Naive thymus-derived CD4-positive, alpha-beta T cell (primary cell): ENCODE results near the gene PRC1. TPM values are rescaled to one million over a fixed set of nuclear protein-coding genes. Genes with fewer than 3 reads are reported as not detected.
A peak's percentile ranks its signal among the peaks of the same experiment; 100 is the strongest.

Source experiments
- ATAC-seq: fragments of 150-1000 bp; cut with Tn5 transposase; 2 replicates; pipeline ENCODE4 v1.10.0; 2021; ENCODE audit warnings: mild to moderate bottlenecking, moderate library complexity
- CTCF ChIA-PET: fragments of 350-600 bp; sonication (Branson Sonifier 250); formaldehyde crosslinking; loops from one replicate; lab custom pipeline; 2021; ENCODE audit warnings: antibody characterized with exemption; lab: Charles Lee
- POLR2A ChIA-PET: fragments of 350-600 bp; sonication (Branson Sonifier 250); formaldehyde crosslinking; loops from one replicate; lab custom pipeline; 2021; ENCODE audit warnings: antibody characterized with exemption, inconsistent platforms; lab: Charles Lee
- DNase-seq, 9 donors: peaks; one replicate each; pipeline versions ENCODE4 v3.0.0 to v3.0.0-alpha.2; 2020 to 2022; ENCODE audit warnings: mixed read lengths in 1 of 9
- H3K27ac ChIP-seq: one replicate; pipeline ENCODE4 v1.7.0; 2013; ENCODE audit warnings: mild to moderate bottlenecking, low read depth, low read length, moderate library complexity
- H3K27me3 ChIP-seq, 2 donors: one replicate each; pipeline ENCODE4 v1.7.0; 2013; ENCODE audit warnings: low read length in 2 of 2, mild to moderate bottlenecking in 2 of 2, moderate library complexity in 2 of 2; ENCODE audit not compliant: control insufficient read depth in 2 of 2, insufficient read depth in 2 of 2
- H3K36me3 ChIP-seq, 3 experiments: 1 replicate in 2 of 3; 2 replicates in 1 of 3; pipeline ENCODE4 v1.7.0; 2013; ENCODE audit warnings: low read length in 3 of 3, mild to moderate bottlenecking in 3 of 3, moderate library complexity in 1 of 3; ENCODE audit not compliant: insufficient read depth in 3 of 3, control insufficient read depth in 2 of 3
- H3K4me1 ChIP-seq, 2 donors: one replicate each; pipeline ENCODE4 v1.7.0; 2013; ENCODE audit warnings: low read length in 2 of 2, mild to moderate bottlenecking in 2 of 2, moderate library complexity in 1 of 2; ENCODE audit not compliant: control insufficient read depth in 2 of 2, insufficient read depth in 2 of 2
- H3K4me3 ChIP-seq: 2 replicates; pipeline ENCODE4 v1.7.0; 2013; ENCODE audit warnings: mild to moderate bottlenecking, low read length
- H3K9me3 ChIP-seq, 3 experiments: 1 replicate in 2 of 3; 2 replicates in 1 of 3; pipeline ENCODE4 v1.7.0; 2013; ENCODE audit warnings: low read length in 3 of 3; ENCODE audit not compliant: control insufficient read depth in 2 of 3
- H3K27ac Mint-ChIP-seq, 9 donors: one replicate each; pipeline ENCODE4 v1.8.0; 2020 to 2022; ENCODE audit warnings: mixed read lengths in 9 of 9, mild to moderate bottlenecking in 8 of 9, moderate library complexity in 5 of 9, inconsistent platforms in 2 of 9
- H3K27me3 Mint-ChIP-seq, 5 donors: one replicate each; pipeline ENCODE4 v1.8.0; 2021 to 2022; ENCODE audit warnings: mixed read lengths in 5 of 5, mild to moderate bottlenecking in 1 of 5
- H3K36me3 Mint-ChIP-seq, 5 donors: one replicate each; pipeline ENCODE4 v1.8.0; 2020 to 2022; ENCODE audit warnings: mixed read lengths in 5 of 5, mild to moderate bottlenecking in 3 of 5, inconsistent platforms in 1 of 5
- H3K4me1 Mint-ChIP-seq, 7 donors: one replicate each; pipeline ENCODE4 v1.8.0; 2020 to 2022; ENCODE audit warnings: mixed read lengths in 7 of 7, mild to moderate bottlenecking in 3 of 7, inconsistent platforms in 1 of 7
- H3K4me3 Mint-ChIP-seq, 10 donors: one replicate each; pipeline ENCODE4 v1.8.0; 2020 to 2022; ENCODE audit warnings: mild to moderate bottlenecking in 10 of 10, mixed read lengths in 10 of 10, moderate library complexity in 6 of 10, inconsistent platforms in 2 of 10
- H3K9me3 Mint-ChIP-seq, 11 donors: one replicate each; pipeline ENCODE4 v1.8.0; 2020 to 2022; ENCODE audit warnings: mixed read lengths in 11 of 11, mild to moderate bottlenecking in 4 of 11, inconsistent platforms in 1 of 11, moderate library complexity in 1 of 11
- intact Hi-C, 2 donors: fragments of 100-400 bp; cut with micrococcal nuclease; formaldehyde crosslinking; loops; one replicate each; pipeline ENCODE4 v1.15.1; 2023
- polyA plus RNA-seq, 2 donors: library from polyadenylated mRNA; unstranded; fragments of 300-500 nt; fragmentation: Illumina TruSeq; gene quantifications; one replicate each; pipeline ENCODE4 v1.2.3, GENCODE V29; 2021
- total RNA-seq, 6 experiments: library from RNA in 5 of 6; stranded (reverse) in 5 of 6; gene quantifications; 1 replicate in 5 of 6; 2 replicates in 1 of 6; pipeline ENCODE4 v1.2.3 and lab custom pipeline; 2021 to 2026

The PRC1 gene
- total and polyA plus RNA-seq, 7 experiments from 2014 or later = 0.47 to 98.9 (median 4.4) TPM

- no peaks in the 10 kb centered on the region for H3K27me3 Mint-ChIP-seq
- ChIA-PET CTCF (no interaction called here), POLR2A (interaction anchor here (0.6 kb wide), 1 partner anchor 19 kb away, joined by 3 read pairs; no protein-coding TSS in a partner anchor)
- peak overlapping the region; percentile 88 to 100 (median 97) for H3K27ac Mint-ChIP-seq
- peaks cover 0 to 9% (median 0%) of the 10 kb centered on the region in 3 experiments for H3K36me3 ChIP-seq
- intact Hi-C loops = loop anchor here (1.0 kb wide), 3 partner anchors 28 to 59 kb away; partner anchors contain the start of genes RCCD1 (in 2 of the 2), UNC45A (in 2 of the 2) and VPS33B (in 2 of the 2)
- DNase-seq (peak in 2 of 9 donors; percentile 1 to 45), ATAC-seq (peak; percentile 11)
- no peaks in the 10 kb centered on the region for H3K27me3 ChIP-seq
- H3K4me3 Mint-ChIP-seq = peak overlapping the region; percentile 96 to 99 (median 98)
- H3K9me3 ChIP-seq = no peaks in the 10 kb centered on the region
- H3K27ac ChIP-seq = peak overlapping the region; percentile 86
- peaks cover 3 to 46% (median 16%) of the 10 kb centered on the region in 7 donors for H3K4me1 Mint-ChIP-seq
- H3K9me3 Mint-ChIP-seq = peaks cover 0 to 4% (median 0%) of the 10 kb centered on the region in 11 donors
- H3K36me3 Mint-ChIP-seq = peaks cover 4 to 19% (median 5%) of the 10 kb centered on the region in 5 donors
- peak overlapping the region; percentile 70 for H3K4me3 ChIP-seq
- H3K4me1 ChIP-seq = peaks cover 9 to 14% of the 10 kb centered on the region in 2 donors
Observed at GRCh38 chr15:90994059-90994416, 297 bp downstream of the PRC1 start.

GRCh38 chr15:90991587-90992285, 2.6 kb downstream of the PRC1 start:
- intact Hi-C loops = no loop called here
- Histone ChIP-seq H3K27ac (no peak overlapping the region), H3K9me3 (no peaks in the 10 kb centered on the region), H3K4me1 (peaks cover 9 to 14% of the 10 kb centered on the region in 2 donors), H3K4me3 (no peak overlapping the region), H3K36me3 (peaks cover 0 to 4% (median 0%) of the 10 kb centered on the region in 3 experiments), H3K27me3 (no peaks in the 10 kb centered on the region)
- peaks cover 0 to 5% (median 0%) of the 10 kb centered on the region in 5 donors for H3K36me3 Mint-ChIP-seq
- H3K9me3 Mint-ChIP-seq = peaks cover 0 to 4% (median 0%) of the 10 kb centered on the region in 11 donors
- H3K27me3 Mint-ChIP-seq = no peaks in the 10 kb centered on the region
- POLR2A ChIA-PET = no interaction called here
- H3K27ac Mint-ChIP-seq = peak overlapping the region in 1 of 9 donors; percentile 6
- H3K4me1 Mint-ChIP-seq = peaks cover 5 to 62% (median 16%) of the 10 kb centered on the region in 7 donors
- DNase-seq = no peak
- no peak for ATAC-seq
- CTCF ChIA-PET = no interaction called here
- peak overlapping the region in 2 of 10 donors; percentile 4 to 6 for H3K4me3 Mint-ChIP-seq

DNA sequence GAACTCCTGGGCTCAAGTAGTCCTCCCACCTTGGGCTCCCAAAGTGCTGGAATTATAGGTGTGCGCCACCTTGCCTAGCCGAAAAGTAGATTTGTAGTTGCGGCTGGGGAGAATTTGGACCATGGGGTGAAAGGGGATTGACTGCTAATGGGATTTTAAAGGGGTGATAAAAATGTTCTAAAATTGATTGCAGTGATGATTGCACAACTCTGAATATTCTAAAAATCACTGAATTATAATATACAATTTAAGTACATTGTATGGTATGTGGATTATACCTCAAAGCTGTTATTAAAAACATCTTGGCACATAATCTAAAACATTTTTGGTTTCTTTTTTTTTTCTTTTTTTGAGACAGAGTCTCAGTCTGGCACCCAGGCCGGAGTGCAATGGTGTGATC, 3.9 kb downstream of the PRC1 start:
- no peak for ATAC-seq
- Mint-ChIP-seq H3K4me1 (peaks cover 5 to 55% (median 15%) of the 10 kb centered on the region in 7 donors), H3K27ac (no peak overlapping the region), H3K9me3 (peaks cover 0 to 4% (median 0%) of the 10 kb centered on the region in 11 donors), H3K36me3 (peaks cover 0 to 9% (median 0%) of the 10 kb centered on the region in 5 donors), H3K4me3 (no peak overlapping the region), H3K27me3 (no peaks in the 10 kb centered on the region)
- Histone ChIP-seq H3K36me3 (peaks cover 0 to 4% (median 0%) of the 10 kb centered on the region in 3 experiments), H3K27me3 (no peaks in the 10 kb centered on the region), H3K4me3 (no peak overlapping the region), H3K27ac (no peak overlapping the region), H3K9me3 (no peaks in the 10 kb centered on the region), H3K4me1 (peaks cover 9 to 13% of the 10 kb centered on the region in 2 donors)
- CTCF ChIA-PET = no interaction called here
- intact Hi-C loops = no loop called here
- DNase-seq = no peak
- POLR2A ChIA-PET = interaction anchor here (1.5 kb wide), 1 partner anchor 36 kb away, joined by 7 read pairs; the partner anchor contains the start of gene RCCD1

- H3K4me1 Mint-ChIP-seq = peaks cover under 1 to 53% (median 4%) of the 10 kb centered on the region in 7 donors
- POLR2A ChIA-PET = interaction anchor here (1.5 to 2.1 kb wide), 2 partner anchors 34 to 58 kb away, joined by 6 to 7 read pairs; partner anchors contain the start of gene RCCD1
- DNase-seq = no peak
- H3K4me3 ChIP-seq = no peak overlapping the region
- peaks cover 4 to 7% of the 10 kb centered on the region in 2 donors for H3K4me1 ChIP-seq
- no peaks in the 10 kb centered on the region for H3K27me3 ChIP-seq
- no peak overlapping the region for H3K27ac ChIP-seq
- peaks cover 0 to 2% (median 0%) of the 10 kb centered on the region in 3 experiments for H3K36me3 ChIP-seq
- ATAC-seq = no peak
- CTCF ChIA-PET = interaction anchor here (1.3 kb wide), 1 partner anchor 56 kb away, joined by 3 read pairs; no protein-coding TSS in a partner anchor
- peak overlapping the region in 1 of 10 donors; percentile 70 for H3K4me3 Mint-ChIP-seq
- H3K9me3 Mint-ChIP-seq = peaks cover 0 to 4% (median 0%) of the 10 kb centered on the region in 11 donors
- H3K27me3 Mint-ChIP-seq = no peaks in the 10 kb centered on the region
- peaks cover 0 to 14% (median 0%) of the 10 kb centered on the region in 5 donors for H3K36me3 Mint-ChIP-seq
- H3K9me3 ChIP-seq = no peaks in the 10 kb centered on the region
- intact Hi-C loops = no loop called here
- H3K27ac Mint-ChIP-seq = no peak overlapping the region
Observed at GRCh38 chr15:90989040-90989768, 5.1 kb downstream of the PRC1 start.

GRCh38 chr15:90988296-90988695, 6.0 kb downstream of the PRC1 start:
- POLR2A ChIA-PET = interaction anchor here (0.7 to 2.1 kb wide), 4 partner anchors 9 to 57 kb away, joined by 3 to 6 read pairs (median 4); no protein-coding TSS in a partner anchor
- ATAC-seq = no peak
- Mint-ChIP-seq H3K27ac (peak overlapping the region in 2 of 9 donors; percentile 39 to 74), H3K4me3 (peak overlapping the region in 1 of 10 donors; percentile 70), H3K27me3 (no peaks in the 10 kb centered on the region), H3K36me3 (peaks cover 0 to 23% (median under 1%) of the 10 kb centered on the region in 5 donors), H3K9me3 (peaks cover 0 to 4% (median 0%) of the 10 kb centered on the region in 11 donors), H3K4me1 (peaks cover 0 to 55% (median 3%) of the 10 kb centered on the region in 7 donors)
- CTCF ChIA-PET = interaction anchor here (0.6 to 1.3 kb wide), 2 partner anchors 55 to 707 kb away, joined by 3 read pairs; no protein-coding TSS in a partner anchor
- Histone ChIP-seq H3K36me3 (no peaks in the 10 kb centered on the region), H3K27ac (no peak overlapping the region), H3K9me3 (no peaks in the 10 kb centered on the region), H3K27me3 (no peaks in the 10 kb centered on the region), H3K4me1 (peaks cover 0 to 2% of the 10 kb centered on the region in 2 donors), H3K4me3 (no peak overlapping the region)
- intact Hi-C loops = no loop called here
- no peak for DNase-seq

DNA sequence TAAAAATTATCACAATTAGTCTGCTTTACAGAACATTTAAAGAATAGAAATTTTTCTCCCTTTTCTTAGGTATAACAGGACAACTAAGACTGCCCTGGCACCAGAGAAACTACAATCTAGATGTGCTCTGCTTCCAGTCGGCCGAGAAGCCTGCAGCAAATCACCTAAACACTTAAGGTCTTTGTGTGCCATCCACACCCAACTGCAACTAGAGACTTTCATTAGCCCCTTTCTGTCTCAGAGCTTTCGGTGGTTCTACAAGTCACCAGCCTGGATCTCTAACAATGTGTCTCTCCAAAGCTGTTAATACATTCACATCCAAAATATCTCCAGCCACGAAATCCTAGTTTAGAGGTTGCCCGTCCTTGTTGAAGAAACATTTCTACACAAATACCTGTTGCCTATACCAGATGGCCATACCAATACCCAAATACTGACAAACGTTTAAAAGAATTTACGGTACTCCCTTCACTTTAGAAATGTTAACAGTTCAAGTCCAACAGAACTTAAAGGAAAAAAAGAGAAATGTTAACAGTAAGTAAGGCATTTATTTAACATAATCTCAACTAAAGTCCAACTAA, 6.7 kb downstream of the PRC1 start:
- Mint-ChIP-seq H3K9me3 (peaks cover 0 to 4% (median 0%) of the 10 kb centered on the region in 11 donors), H3K36me3 (peaks cover 0 to 28% (median 7%) of the 10 kb centered on the region in 5 donors), H3K27ac (peak overlapping the region in 1 of 9 donors; percentile 81), H3K4me3 (peak overlapping the region in 1 of 10 donors; percentile 54), H3K4me1 (peaks cover 0 to 57% (median 0%) of the 10 kb centered on the region in 7 donors), H3K27me3 (no peaks in the 10 kb centered on the region)
- no peaks in the 10 kb centered on the region for H3K36me3 ChIP-seq
- H3K27me3 ChIP-seq = no peaks in the 10 kb centered on the region
- ATAC-seq (no peak), DNase-seq (no peak)
- intact Hi-C loops = no loop called here
- CTCF ChIA-PET = interaction anchor here (0.6 to 1.3 kb wide), 2 partner anchors 54 to 706 kb away, joined by 3 read pairs; no protein-coding TSS in a partner anchor
- no peaks in the 10 kb centered on the region for H3K9me3 ChIP-seq
- POLR2A ChIA-PET = interaction anchor here (0.7 to 2.1 kb wide), 4 partner anchors 8 to 56 kb away, joined by 3 to 6 read pairs (median 4); no protein-coding TSS in a partner anchor
- H3K27ac ChIP-seq = no peak overlapping the region
- H3K4me3 ChIP-seq = no peak overlapping the region
- no peaks in the 10 kb centered on the region for H3K4me1 ChIP-seq
